Measurements from ENCODE around the gene CYGB.
"Not testable (repeated sequence)": the region's sequence is repeated elsewhere in the genome, so short reads cannot be mapped to it uniquely, and the experiment has no call there.

Gene CYGB

GRCh38 chr17:76535788-76536510 is 1.6 kb downstream of the CYGB start:
- DNase-seq: no peak

- no peak for DNase-seq
Measured at GRCh38 chr17:76534831-76535732, 2.4 kb downstream of the CYGB start.

DNA sequence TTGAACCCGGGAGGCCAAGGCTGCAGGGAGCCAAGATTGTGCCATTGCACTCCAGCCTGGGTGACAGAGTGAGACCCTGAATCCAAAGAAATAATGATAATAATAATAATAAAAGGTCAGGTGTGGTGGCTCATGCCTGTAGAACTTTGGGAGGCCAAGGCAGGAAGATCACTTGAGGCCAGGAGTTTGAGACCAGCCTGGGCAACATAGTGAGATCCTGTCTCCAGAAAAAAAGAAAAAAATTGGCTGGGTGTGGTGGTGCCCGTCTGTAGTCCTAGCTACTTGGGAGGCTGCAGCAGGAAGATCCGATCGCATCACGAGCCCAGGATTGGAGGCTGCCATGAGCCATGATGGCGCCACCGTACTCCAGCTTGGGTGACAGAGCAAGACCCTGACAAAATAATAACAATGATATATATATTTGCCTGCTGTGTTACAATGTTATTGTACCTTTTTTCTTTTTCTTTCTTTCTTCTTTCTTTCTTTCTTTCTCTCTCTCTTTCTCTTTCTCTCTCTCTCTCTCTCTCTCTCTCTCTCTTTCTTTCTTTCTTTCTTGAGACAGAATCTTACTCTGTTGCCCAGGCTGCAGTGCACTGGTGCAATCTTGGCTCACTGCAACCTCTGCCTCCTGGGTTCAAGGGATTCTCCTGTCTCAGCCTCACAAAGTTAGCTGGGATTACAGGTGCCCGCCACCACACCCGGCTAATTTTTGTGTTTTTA is 3.7 kb downstream of the CYGB start:
- DNase-seq: not testable (repeated sequence)

DNA sequence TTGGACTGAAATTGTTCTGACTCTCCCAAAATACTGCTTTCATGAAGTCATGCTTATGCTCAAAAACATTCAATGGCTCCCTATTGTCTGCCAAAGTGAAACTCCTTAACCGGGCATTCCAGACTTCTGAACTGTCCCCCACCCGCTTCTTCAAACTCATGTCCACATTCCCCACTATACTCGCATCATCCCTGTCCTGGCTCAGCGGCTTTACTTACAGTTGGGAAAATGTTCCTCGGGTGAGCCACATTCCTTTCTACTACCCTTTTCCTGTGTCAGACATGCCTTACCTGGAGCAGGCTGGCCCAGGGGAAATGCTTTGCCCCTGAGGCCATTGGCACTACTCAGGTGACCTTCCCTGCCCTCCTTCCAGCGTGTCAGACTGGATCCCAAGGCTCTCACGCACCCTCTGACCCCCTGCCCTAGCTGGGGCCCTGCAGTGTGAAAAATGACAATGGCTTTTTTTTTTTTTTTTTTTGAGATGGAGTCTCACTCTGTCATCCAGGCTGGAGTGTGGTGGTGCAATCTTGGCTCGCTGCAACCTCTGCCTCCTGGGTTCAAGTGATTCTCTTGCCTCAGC is 5.3 kb downstream of the CYGB start:
- DNase-seq: no peak

GRCh38 chr17:76531486-76532038 is 5.9 kb downstream of the CYGB start:
- no peak for DNase-seq

GRCh38 chr17:76530811-76531485 is 6.6 kb downstream of the CYGB start:
- no peak for DNase-seq

DNA sequence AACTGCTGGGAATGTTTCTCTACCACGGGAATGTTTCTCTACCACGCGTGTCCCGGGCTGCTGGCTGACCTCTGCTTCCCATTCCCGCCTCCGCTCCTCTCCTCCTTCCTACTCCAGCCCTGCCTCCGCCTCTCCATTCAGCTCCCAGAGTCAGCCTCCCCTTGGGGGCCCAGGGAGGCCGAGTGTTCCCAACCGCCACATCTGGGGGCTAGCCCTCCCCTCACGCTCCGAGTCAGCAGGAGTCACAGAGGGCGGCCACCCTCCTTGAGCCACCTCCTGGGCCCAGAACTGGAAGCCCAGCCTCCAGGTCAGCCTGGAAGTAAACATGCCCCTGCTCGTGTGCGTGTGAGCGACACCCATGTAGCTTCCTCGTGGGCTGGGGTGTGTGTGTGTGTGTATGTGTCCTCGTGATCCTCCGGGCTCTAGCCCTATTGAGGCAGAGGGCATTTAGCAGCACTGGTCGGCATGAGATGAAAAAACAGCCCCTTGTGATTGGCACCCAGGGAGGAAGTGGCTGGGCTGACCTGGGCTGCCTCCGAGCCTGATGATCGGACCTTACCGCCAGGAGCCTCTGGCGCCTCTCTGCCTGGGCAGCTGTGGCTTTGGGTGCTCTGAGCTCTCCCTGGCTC is 7.3 kb downstream of the CYGB start:
- DNase-seq: no peak

- DNase-seq: no peak
Measured at GRCh38 chr17:76529224-76530094, 8.1 kb downstream of the CYGB start.

DNA sequence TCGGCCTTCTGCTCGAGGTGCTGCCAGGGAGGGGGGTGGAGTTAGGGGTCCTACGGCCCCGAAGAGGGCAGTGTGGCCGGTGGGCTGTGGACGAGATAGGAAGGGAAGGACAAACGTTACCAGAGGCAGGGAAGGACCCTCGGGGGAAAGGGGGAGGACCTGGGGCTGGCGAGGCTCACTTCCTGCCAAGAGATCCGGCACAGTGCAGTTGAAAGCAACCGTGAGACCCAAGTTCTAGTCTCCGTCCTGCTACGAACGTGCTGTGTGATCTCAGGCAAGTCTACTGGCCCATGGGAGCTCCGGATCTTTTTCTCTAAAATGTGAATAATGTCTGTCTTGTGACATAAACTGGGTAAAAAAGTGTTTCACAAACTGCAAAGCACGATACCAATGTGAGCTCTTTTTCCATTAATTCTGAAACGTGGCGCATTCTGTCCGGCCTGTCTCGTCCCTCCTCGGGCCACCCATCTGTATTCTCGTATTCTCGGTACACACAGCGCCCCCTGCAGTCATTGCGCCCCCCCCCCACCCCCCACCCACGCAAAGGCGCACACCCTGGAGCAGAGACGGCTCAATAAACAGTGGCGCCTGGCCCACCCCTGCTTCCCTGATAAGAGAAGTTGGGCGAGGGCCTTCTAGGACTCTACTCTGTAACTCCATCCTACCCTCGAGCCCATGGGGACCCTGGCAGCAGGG is 8.8 kb downstream of the CYGB start:
- DNase-seq: no peak

DNA sequence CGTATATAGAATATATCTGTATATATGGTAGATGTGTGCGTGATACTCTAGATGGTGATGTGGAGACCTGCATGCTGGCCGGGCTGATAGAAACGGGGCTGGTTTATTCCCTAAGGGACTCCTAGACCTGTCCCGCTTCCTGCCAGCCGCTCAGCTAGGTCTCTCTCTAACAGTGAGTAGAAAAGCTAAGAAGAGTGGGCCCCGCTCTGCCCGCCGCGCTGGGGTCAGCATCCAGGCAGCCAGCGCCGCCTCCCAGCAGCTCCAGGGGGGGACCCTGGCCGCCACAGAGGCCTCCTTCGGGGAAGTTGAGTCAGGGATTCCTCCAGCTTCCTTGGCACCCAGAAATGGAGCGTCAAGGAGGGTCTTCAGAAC is 9.4 kb downstream of the CYGB start:
- no peak for DNase-seq

GRCh38 chr17:76527430-76528111 is 9.9 kb downstream of the CYGB start:
- peak; percentile 28 for DNase-seq

- not testable (repeated sequence) for DNase-seq
Measured at GRCh38 chr17:76527016-76527415, 10.5 kb downstream of the CYGB start.

- not testable (repeated sequence) for DNase-seq
Measured at GRCh38 chr17:76525513-76525833, 12.0 kb downstream of the CYGB start.

GRCh38 chr17:76524598-76525512 is 12.7 kb downstream of the CYGB start:
- DNase-seq: no peak

DNA sequence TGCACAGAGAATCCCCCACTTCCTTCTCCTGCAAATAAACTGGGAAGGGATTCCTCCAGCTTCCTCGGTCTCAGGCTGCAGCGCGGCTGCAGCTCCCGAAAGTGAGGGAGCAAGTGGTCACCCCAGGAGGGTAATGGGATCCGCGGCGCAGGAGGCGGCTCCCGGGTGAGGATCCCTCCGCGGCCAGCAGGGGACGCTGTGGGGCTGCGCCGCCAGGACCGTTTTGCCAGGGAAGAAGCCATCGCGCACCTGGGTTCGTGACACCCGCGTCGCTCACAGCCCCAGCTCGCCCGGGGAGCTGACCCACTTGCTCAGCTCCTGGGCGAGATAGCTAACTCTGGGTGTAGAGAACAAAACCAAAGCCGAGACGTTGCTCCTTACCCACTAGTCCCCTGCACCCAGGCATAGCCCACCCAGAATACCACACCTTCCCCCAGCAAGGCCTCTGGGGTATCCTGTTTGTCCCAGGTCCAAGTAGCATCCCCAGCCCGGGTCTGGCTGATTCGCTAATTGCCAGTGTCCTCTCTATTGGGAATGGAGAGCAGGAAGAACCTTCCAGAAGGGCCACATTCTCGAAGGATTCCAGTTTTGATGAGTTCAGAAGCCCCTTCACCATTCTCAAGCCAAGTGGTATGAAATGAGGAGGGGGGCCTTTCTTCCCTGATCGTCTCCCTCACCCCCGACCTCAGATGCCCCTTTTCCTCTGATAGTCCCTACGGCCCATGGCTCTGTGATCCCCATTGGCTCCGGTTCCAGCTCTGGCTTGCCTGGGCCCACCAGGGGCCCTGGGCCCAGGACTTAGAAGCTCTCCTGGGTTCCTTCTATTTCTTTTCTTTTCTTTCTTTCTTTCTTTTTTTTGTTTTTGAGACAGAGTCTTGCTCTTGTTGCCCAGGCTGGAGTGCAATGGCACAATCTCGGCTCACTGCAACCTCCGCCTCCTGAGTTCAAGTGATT is 14.1 kb downstream of the CYGB start:
- DNase-seq: peak; percentile 74

- DNase-seq: not testable (repeated sequence)
Measured at GRCh38 chr17:76521683-76522082, 15.8 kb downstream of the CYGB start.

DNA sequence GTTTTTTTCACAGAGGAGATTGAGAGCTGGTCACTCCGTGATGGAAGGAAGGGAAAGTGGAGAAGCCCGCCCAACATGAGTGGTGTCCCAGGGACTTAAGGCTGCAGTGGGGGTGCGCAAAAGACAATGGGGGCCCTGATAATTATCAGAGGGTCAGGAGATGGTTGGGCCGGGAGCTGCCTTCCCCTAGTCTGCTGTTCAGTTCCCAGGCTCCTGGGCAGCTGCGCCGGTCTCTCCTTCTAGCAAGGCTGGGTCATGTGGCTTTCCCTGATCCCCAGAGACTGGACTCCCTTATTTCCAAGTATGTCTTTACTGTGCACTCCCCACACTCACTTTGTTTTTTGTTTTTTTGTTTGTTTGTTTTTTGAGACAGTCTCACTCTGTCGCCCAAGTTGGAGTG is 16.2 kb downstream of the CYGB start:
- DNase-seq: no peak
